Measurements from ENCODE around the gene ACD.
A peak's percentile ranks its signal among the peaks of the same experiment; 100 is the strongest.

Gene ACD

GRCh38 chr16:67655363-67655762, 4.7 kb downstream of the ACD start:
- Mint-ChIP-seq H3K4me3 (no peak overlapping the region), H3K4me1 (peaks cover 31% of the 10 kb centered on the region), H3K36me3 (ENCODE audit: insufficient read depth) (peaks cover 29% of the 10 kb centered on the region), H3K27me3 (no peaks in the 10 kb centered on the region), H3K27ac (ENCODE audit: low read depth) (peak overlapping the region; percentile 45), H3K9me3 (no peaks in the 10 kb centered on the region)
- DNase-seq (ENCODE audit: low spot score in 2 of 2) (no peak), ATAC-seq (replicated peaks; ENCODE audit: extremely low read depth, poor library complexity, severe bottlenecking) (no peak)

DNA sequence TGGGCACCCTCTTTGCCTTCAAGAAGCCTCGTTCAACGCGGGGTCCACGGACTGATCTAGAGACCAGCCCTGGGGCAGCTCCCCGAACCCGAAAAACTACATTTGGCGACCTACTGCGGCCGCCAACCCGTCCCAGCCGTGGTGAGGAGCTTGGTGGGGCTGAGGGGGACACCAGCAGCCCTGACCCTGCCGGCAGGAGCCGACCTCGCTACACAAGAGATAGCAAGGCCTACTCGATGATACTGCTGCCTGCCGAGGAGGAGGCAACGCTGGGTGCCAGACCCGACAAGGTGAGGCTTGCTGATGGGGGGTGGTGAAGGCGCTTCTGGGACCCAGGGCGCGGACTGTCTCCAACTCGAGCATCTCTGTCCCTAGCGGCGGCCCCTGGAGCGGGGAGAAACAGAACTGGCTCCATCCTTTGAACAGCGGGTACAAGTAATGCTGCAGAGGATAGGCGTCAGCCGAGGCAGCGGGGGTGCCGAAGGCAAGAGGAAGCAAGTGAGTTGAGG, 5.6 kb downstream of the ACD start:
- Mint-ChIP-seq H3K36me3 (ENCODE audit: insufficient read depth) (peaks cover 27% of the 10 kb centered on the region), H3K4me3 (no peak overlapping the region), H3K27ac (ENCODE audit: low read depth) (peak overlapping the region; percentile 61), H3K9me3 (no peaks in the 10 kb centered on the region), H3K27me3 (no peaks in the 10 kb centered on the region), H3K4me1 (peaks cover 33% of the 10 kb centered on the region)
- DNase-seq (ENCODE audit: low spot score in 2 of 2) (no peak), ATAC-seq (replicated peaks; ENCODE audit: extremely low read depth, poor library complexity, severe bottlenecking) (no peak)

- no peak overlapping the region for H3K4me3 Mint-ChIP-seq
- H3K27ac Mint-ChIP-seq (ENCODE audit: low read depth), result no peak overlapping the region
- no peak for DNase-seq (ENCODE audit: low spot score in 2 of 2)
- H3K9me3 Mint-ChIP-seq, result no peaks in the 10 kb centered on the region
- H3K36me3 Mint-ChIP-seq (ENCODE audit: insufficient read depth), result peaks cover 25% of the 10 kb centered on the region
- no peaks in the 10 kb centered on the region for H3K27me3 Mint-ChIP-seq
- no peak for ATAC-seq (replicated peaks; ENCODE audit: extremely low read depth, poor library complexity, severe bottlenecking)
- H3K4me1 Mint-ChIP-seq, result peaks cover 27% of the 10 kb centered on the region
Measured at GRCh38 chr16:67653789-67654402, 6.2 kb downstream of the ACD start.

GRCh38 chr16:67653128-67653788, 6.8 kb downstream of the ACD start:
- Mint-ChIP-seq H3K9me3 (no peaks in the 10 kb centered on the region), H3K4me1 (peaks cover 24% of the 10 kb centered on the region), H3K27ac (ENCODE audit: low read depth) (no peak overlapping the region), H3K4me3 (no peak overlapping the region), H3K36me3 (ENCODE audit: insufficient read depth) (peaks cover 24% of the 10 kb centered on the region), H3K27me3 (no peaks in the 10 kb centered on the region)
- DNase-seq (ENCODE audit: low spot score in 2 of 2) (no peak), ATAC-seq (replicated peaks; ENCODE audit: extremely low read depth, poor library complexity, severe bottlenecking) (no peak)

GRCh38 chr16:67652578-67653127, 7.4 kb downstream of the ACD start:
- DNase-seq (ENCODE audit: low spot score in 2 of 2) (no peak), ATAC-seq (replicated peaks; ENCODE audit: extremely low read depth, poor library complexity, severe bottlenecking) (no peak)
- Mint-ChIP-seq H3K27me3 (no peaks in the 10 kb centered on the region), H3K36me3 (ENCODE audit: insufficient read depth) (peaks cover 22% of the 10 kb centered on the region), H3K27ac (ENCODE audit: low read depth) (no peak overlapping the region), H3K9me3 (no peaks in the 10 kb centered on the region), H3K4me1 (peaks cover 24% of the 10 kb centered on the region), H3K4me3 (no peak overlapping the region)

DNA sequence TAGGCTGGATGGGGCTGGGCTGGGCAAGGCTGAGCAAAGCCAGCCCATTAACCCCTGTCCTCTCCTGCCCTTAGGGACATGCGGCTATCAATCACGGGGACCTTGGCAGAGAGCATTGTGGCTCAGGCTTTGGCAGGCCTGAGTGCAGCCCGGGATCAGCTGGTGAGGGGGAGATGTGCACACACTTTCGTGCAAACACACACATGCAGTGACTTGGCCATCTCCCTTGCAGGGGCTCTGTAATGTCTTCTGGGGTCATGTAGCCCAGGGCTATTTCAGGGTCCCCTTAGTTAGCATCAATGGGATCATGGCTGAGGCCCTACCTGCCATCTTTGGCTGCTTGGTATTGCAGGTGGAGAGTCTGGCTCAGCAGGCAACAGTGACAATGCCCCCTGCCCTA, 8.2 kb downstream of the ACD start:
- Mint-ChIP-seq H3K4me3 (no peak overlapping the region), H3K27me3 (no peaks in the 10 kb centered on the region), H3K4me1 (peaks cover 24% of the 10 kb centered on the region), H3K9me3 (no peaks in the 10 kb centered on the region), H3K36me3 (ENCODE audit: insufficient read depth) (peaks cover 22% of the 10 kb centered on the region), H3K27ac (ENCODE audit: low read depth) (peak overlapping the region; percentile 59)
- DNase-seq (ENCODE audit: low spot score in 2 of 2), result no peak
- ATAC-seq (replicated peaks; ENCODE audit: extremely low read depth, poor library complexity, severe bottlenecking), result no peak

DNA sequence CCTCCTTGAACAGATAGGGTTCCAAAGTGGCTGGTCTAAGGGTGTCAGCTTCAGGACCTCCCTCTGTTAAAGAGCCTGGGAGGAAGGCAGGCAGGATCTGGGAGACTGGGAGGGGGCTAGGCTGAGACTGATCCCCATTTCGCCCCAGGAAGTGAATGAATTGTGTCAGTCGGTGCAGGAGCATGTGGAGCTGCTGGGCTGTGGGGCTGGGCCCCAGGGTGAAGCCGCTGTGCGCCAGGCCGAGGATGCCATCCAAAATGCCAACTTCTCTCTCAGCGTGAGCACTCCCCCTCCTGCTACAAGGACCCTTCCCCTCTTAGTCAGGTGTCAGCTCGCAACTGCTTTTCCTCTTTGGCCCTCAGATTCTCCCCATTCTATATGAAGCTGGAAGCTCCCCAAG, 9.0 kb downstream of the ACD start:
- Mint-ChIP-seq H3K27ac (ENCODE audit: low read depth) (peak overlapping the region; percentile 32), H3K4me1 (peaks cover 24% of the 10 kb centered on the region), H3K27me3 (no peaks in the 10 kb centered on the region), H3K36me3 (ENCODE audit: insufficient read depth) (peaks cover 22% of the 10 kb centered on the region), H3K4me3 (no peak overlapping the region), H3K9me3 (no peaks in the 10 kb centered on the region)
- DNase-seq (ENCODE audit: low spot score in 2 of 2) (no peak), ATAC-seq (replicated peaks; ENCODE audit: extremely low read depth, poor library complexity, severe bottlenecking) (no peak)

- DNase-seq (ENCODE audit: low spot score in 2 of 2), result no peak
- Mint-ChIP-seq H3K27me3 (no peaks in the 10 kb centered on the region), H3K27ac (ENCODE audit: low read depth) (peak overlapping the region; percentile 32), H3K4me3 (no peak overlapping the region), H3K36me3 (ENCODE audit: insufficient read depth) (peaks cover 21% of the 10 kb centered on the region), H3K4me1 (peaks cover 18% of the 10 kb centered on the region), H3K9me3 (no peaks in the 10 kb centered on the region)
- ATAC-seq (replicated peaks; ENCODE audit: extremely low read depth, poor library complexity, severe bottlenecking), result no peak
Measured at GRCh38 chr16:67650023-67650422, 10.0 kb downstream of the ACD start.

- no peak for DNase-seq (ENCODE audit: low spot score in 2 of 2)
- Mint-ChIP-seq H3K9me3 (no peaks in the 10 kb centered on the region), H3K4me3 (no peak overlapping the region), H3K36me3 (ENCODE audit: insufficient read depth) (peaks cover 19% of the 10 kb centered on the region), H3K4me1 (peaks cover 18% of the 10 kb centered on the region), H3K27me3 (no peaks in the 10 kb centered on the region), H3K27ac (ENCODE audit: low read depth) (no peak overlapping the region)
- ATAC-seq (replicated peaks; ENCODE audit: extremely low read depth, poor library complexity, severe bottlenecking), result no peak
Measured at GRCh38 chr16:67649494-67649931, 10.5 kb downstream of the ACD start.

- H3K4me3 Mint-ChIP-seq, result no peak overlapping the region
- ATAC-seq (replicated peaks; ENCODE audit: extremely low read depth, poor library complexity, severe bottlenecking), result no peak
- no peaks in the 10 kb centered on the region for H3K9me3 Mint-ChIP-seq
- H3K36me3 Mint-ChIP-seq (ENCODE audit: insufficient read depth), result peaks cover 19% of the 10 kb centered on the region
- peaks cover 18% of the 10 kb centered on the region for H3K4me1 Mint-ChIP-seq
- no peak overlapping the region for H3K27ac Mint-ChIP-seq (ENCODE audit: low read depth)
- DNase-seq (ENCODE audit: low spot score in 2 of 2), result no peak
- no peaks in the 10 kb centered on the region for H3K27me3 Mint-ChIP-seq
Measured at GRCh38 chr16:67648764-67649407, 11.2 kb downstream of the ACD start.

DNA sequence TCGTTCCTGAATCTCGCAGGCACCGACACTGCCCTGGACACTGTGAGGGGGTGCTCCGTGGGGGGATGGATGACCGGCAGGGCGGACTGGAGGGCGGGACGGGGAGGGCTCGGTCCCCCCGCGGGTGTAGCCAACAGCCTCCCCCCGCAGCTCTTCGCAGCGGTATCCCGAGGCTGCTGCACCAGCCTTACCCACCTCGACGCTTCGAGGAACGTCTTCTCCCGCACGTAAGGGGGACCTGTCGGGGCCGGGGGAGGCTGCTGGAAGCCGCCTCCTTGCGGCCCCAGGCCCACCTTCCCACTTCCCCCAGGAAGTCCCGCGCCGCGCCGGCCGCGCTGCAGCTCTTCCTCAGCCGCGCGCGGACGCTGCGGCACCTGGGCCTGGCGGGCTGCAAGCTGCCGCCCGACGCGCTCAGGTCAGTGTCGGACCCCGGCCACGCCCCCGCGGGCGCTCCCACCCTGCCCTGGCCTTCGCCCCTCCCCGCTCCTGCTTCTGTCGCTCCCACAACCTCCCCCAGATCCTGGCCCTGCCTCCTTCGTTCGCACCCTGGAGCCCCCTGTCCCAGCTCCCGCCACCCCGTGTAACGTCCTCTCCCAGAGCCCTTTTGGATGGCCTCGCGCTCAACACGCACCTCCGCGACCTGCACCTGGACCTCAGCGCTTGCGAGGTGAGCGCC, 11.8 kb downstream of the ACD start:
- DNase-seq (ENCODE audit: low spot score in 2 of 2) (no peak), ATAC-seq (replicated peaks; ENCODE audit: extremely low read depth, poor library complexity, severe bottlenecking) (no peak)
- Mint-ChIP-seq H3K27ac (ENCODE audit: low read depth) (no peak overlapping the region), H3K4me1 (peaks cover 18% of the 10 kb centered on the region), H3K36me3 (ENCODE audit: insufficient read depth) (peaks cover 19% of the 10 kb centered on the region), H3K27me3 (no peaks in the 10 kb centered on the region), H3K9me3 (no peaks in the 10 kb centered on the region), H3K4me3 (no peak overlapping the region)

- Mint-ChIP-seq H3K9me3 (no peaks in the 10 kb centered on the region), H3K36me3 (ENCODE audit: insufficient read depth) (peaks cover 19% of the 10 kb centered on the region), H3K4me1 (peaks cover 18% of the 10 kb centered on the region), H3K4me3 (no peak overlapping the region), H3K27me3 (no peaks in the 10 kb centered on the region), H3K27ac (ENCODE audit: low read depth) (no peak overlapping the region)
- DNase-seq (ENCODE audit: low spot score in 2 of 2), result no peak
- ATAC-seq (replicated peaks; ENCODE audit: extremely low read depth, poor library complexity, severe bottlenecking), result no peak
Measured at GRCh38 chr16:67647681-67648080, 12.4 kb downstream of the ACD start.

Measured in central memory CD8-positive, alpha-beta T cell (primary cell).